ENCODE results near the gene HERC2. TPM values are rescaled to one million over a fixed set of nuclear protein-coding genes. Genes with fewer than 3 reads are reported as not detected.

HERC2 gene
- total and polyA plus RNA-seq, 2 of the 8 experiments (the other 6 are each of a cell fraction or from before 2014, with no cell fraction given) = 83.0 to 88.7 TPM

DNA sequence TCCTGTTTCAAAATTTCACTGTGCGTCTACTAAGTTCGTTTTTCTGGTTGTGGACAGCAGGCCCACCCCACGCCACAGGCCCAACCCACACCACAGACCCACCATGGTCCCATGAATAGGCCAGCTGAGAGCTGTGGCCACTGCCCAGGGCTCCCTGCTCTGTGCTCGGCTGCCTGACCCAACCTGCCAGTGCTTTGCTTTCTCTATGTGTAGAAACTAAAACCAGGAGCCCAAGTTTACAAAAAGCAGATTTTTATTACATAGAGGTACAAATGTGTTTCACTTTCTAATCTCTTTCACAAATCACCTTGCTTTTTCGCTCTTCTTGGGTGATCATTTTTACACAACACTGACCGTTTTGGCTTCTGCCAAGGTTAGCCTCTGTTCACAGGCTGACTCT, 69.1 kb downstream of the HERC2 start:
- H2BK120ac ChIP-seq (replicated peaks; ENCODE audit: low read depth, low read length) = no peak overlapping the region
- no peak overlapping the region for H3K27ac ChIP-seq (ENCODE audit: low read depth, low read length)
- H2AK5ac ChIP-seq (ENCODE audit: low read depth, low read length) = no peak overlapping the region
- no peak overlapping the region for H3K9ac ChIP-seq (replicated peaks in 1 of 4; ENCODE audit: extremely low read depth in 1 of 4, low read depth in 3 of 4, low read length in 3 of 4)
- no peak overlapping the region for H3K4me3 ChIP-seq (ENCODE audit: extremely low read depth in 1 of 4, insufficient read depth in 2 of 4, low read depth in 3 of 4, low read length in 4 of 4)
- no peak overlapping the region for H4K91ac ChIP-seq (replicated peaks; ENCODE audit: insufficient read length, low read length)
- no peak overlapping the region for H3K4me2 ChIP-seq (ENCODE audit: insufficient read depth in 1 of 2, low read depth in 2 of 2, low read length in 2 of 2)
- H3K56ac ChIP-seq (replicated peaks; ENCODE audit: insufficient read length, low read depth, low read length) = no peak overlapping the region
- no peak for FAIRE-seq
- no peak overlapping the region for H2BK12ac ChIP-seq (ENCODE audit: low read depth, low read length)
- TF ChIP-seq JUND (IDR thresholded peaks at IDR 0.05; ENCODE audit: low read length) = no peak
- no peak for TF ChIP-seq HDAC2 (IDR thresholded peaks at IDR 0.05; ENCODE audit: borderline replicate concordance in 1 of 2, low read depth in 2 of 2, low read length in 2 of 2)
- TF ChIP-seq RNF2 (IDR thresholded peaks at IDR 0.05; ENCODE audit: borderline replicate concordance, low read depth, low read length, missing control alignments, poor library complexity, severe bottlenecking) = no peak
- TF ChIP-seq EGR1 (IDR thresholded peaks at IDR 0.05; ENCODE audit: borderline replicate concordance, low read depth, low read length) = no peak
- H2BK5ac ChIP-seq (ENCODE audit: low read depth, low read length) = no peak overlapping the region
- no peak overlapping the region for H3K4ac ChIP-seq (replicated peaks; ENCODE audit: insufficient read length, low read depth, low read length)
- POLR2A ChIA-PET (ENCODE audit: partially characterized antibody) = no interaction called here
- H3K18ac ChIP-seq (ENCODE audit: extremely low read depth, low read length) = no peak overlapping the region
- DNase-seq (ENCODE audit: low read depth in 1 of 2, low spot score in 2 of 2) = no peak
- H3K14ac ChIP-seq (ENCODE audit: insufficient read length) = no peak overlapping the region
- H3K79me2 ChIP-seq (ENCODE audit: control insufficient read depth in 1 of 2, insufficient read depth in 2 of 2, low read length in 2 of 2) = peaks cover 0 to 8% of the 10 kb centered on the region in 2 experiments; a peak in 2 of 4 replicates
- no peak overlapping the region for H4K8ac ChIP-seq (ENCODE audit: extremely low read depth, insufficient read depth, low read length)
- peaks cover 0 to 1% of the 10 kb centered on the region in 2 experiments for H4K20me1 ChIP-seq (replicated peaks in 1 of 2; ENCODE audit: control insufficient read depth in 1 of 2, insufficient read depth in 2 of 2, low read length in 2 of 2)
- WGBS, 2 experiments (ENCODE audit: extremely low coverage in 1 of 2, insufficient coverage in 1 of 2, insufficient read length in 1 of 2, insufficient replicate concordance in 2 of 2, low coverage in 1 of 2, low lambda C conversion rate in 2 of 2, missing lambda C conversion rate in 1 of 2) = 93% methylated on average over 6 of the region's 6 CpGs; no CpG with 5 or more reads in 1 of the 2 experiments
- H3K79me1 ChIP-seq (ENCODE audit: low read depth, low read length) = no peaks in the 10 kb centered on the region
- no peaks in the 10 kb centered on the region for H3K23me2 ChIP-seq (ENCODE audit: low read depth, low read length)
- H3K36me3 ChIP-seq (ENCODE audit: control insufficient read depth in 2 of 4, insufficient read depth in 4 of 4, low read length in 3 of 4) = peaks cover 15 to 53% (median 25%) of the 10 kb centered on the region in 4 experiments
- no peak overlapping the region for H4K5ac ChIP-seq (ENCODE audit: insufficient read length, low read depth, low read length)
- no peak overlapping the region for H2BK20ac ChIP-seq (ENCODE audit: low read length)
- CTCF ChIA-PET (ENCODE audit: partially characterized antibody) = no interaction called here
- no peaks in the 10 kb centered on the region for H3K9me3 ChIP-seq (ENCODE audit: insufficient read depth in 2 of 2, low read depth in 1 of 2, low read length in 1 of 2)
- H3K4me1 ChIP-seq (replicated peaks in 1 of 4; ENCODE audit: control insufficient read depth in 3 of 4, insufficient read depth in 4 of 4, low read length in 3 of 4) = no peaks in the 10 kb centered on the region
- no peak overlapping the region for H2AFZ ChIP-seq (ENCODE audit: low read length)
- no peaks in the 10 kb centered on the region for H3K27me3 ChIP-seq (replicated peaks in 1 of 4; ENCODE audit: control insufficient read depth in 3 of 4, extremely low read depth in 1 of 4, insufficient read depth in 3 of 4, low read length in 3 of 4)
- H3K23ac ChIP-seq (ENCODE audit: insufficient read length) = no peak overlapping the region
- H2BK15ac ChIP-seq (ENCODE audit: low read length) = no peak overlapping the region
